ENCODE data around the gene FES.

- TF ChIP-seq KDM5A (IDR thresholded peaks at IDR 0.05) (no peak), EP300 (IDR thresholded peaks at IDR 0.05) (no peak), PHF8 (IDR thresholded peaks at IDR 0.05; ENCODE audit: borderline replicate concordance, low read depth) (no peak), MAX (IDR thresholded peaks at IDR 0.05) (no peak), ZFP36 (IDR thresholded peaks at IDR 0.05; ENCODE audit: borderline replicate concordance, partially characterized antibody) (no peak), NPAS2 (CRISPR knock-in tag; IDR thresholded peaks at IDR 0.05; ENCODE audit: borderline replicate concordance) (no peak), RAD21 (conservative IDR thresholded peaks at IDR 0.05 in 1 of 2, IDR thresholded peaks at IDR 0.05 in 1 of 2) (no peak), CEBPB (IDR thresholded peaks at IDR 0.05) (no peak), POLR2AphosphoS2 (conservative IDR thresholded peaks at IDR 0.05; ENCODE audit: low read length) (no peak), NR3C1 (IDR thresholded peaks at IDR 0.05) (no peak), POLR2A (IDR thresholded peaks at IDR 0.05; ENCODE audit: low read length) (no peak), REST (IDR thresholded peaks at IDR 0.05) (no peak)
- TF ChIP-seq, protein P1, sequence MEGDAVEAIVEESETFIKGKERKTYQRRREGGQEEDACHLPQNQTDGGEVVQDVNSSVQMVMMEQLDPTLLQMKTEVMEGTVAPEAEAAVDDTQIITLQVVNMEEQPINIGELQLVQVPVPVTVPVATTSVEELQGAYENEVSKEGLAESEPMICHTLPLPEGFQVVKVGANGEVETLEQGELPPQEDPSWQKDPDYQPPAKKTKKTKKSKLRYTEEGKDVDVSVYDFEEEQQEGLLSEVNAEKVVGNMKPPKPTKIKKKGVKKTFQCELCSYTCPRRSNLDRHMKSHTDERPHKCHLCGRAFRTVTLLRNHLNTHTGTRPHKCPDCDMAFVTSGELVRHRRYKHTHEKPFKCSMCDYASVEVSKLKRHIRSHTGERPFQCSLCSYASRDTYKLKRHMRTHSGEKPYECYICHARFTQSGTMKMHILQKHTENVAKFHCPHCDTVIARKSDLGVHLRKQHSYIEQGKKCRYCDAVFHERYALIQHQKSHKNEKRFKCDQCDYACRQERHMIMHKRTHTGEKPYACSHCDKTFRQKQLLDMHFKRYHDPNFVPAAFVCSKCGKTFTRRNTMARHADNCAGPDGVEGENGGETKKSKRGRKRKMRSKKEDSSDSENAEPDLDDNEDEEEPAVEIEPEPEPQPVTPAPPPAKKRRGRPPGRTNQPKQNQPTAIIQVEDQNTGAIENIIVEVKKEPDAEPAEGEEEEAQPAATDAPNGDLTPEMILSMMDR (IDR thresholded peaks at IDR 0.05), result no peak
These were observed 8.3 kb downstream of the FES start for GRCh38 chr15:90892498-90893174.
